DND-41 (cell line): ENCODE data around the gene USP34.

Experiments used
- CTCF ChIP-seq: IDR thresholded peaks from 2 replicates; pipeline ENCODE4 v1.5.1; 2012; ENCODE audit warnings: borderline replicate concordance, low read length, moderate library complexity, mild to moderate bottlenecking; ENCODE audit not compliant: poor library complexity, severe bottlenecking; ENCODE audit errors: extremely low read depth
- EZH2 ChIP-seq: IDR thresholded peaks from 3 replicates; pipeline ENCODE4 v1.6.1; 2012; ENCODE audit warnings: borderline replicate concordance, low read depth, mild to moderate bottlenecking, moderate library complexity, low read length, inconsistent platforms; ENCODE audit not compliant: severe bottlenecking

GRCh38 chr2:61438670-61439069 lies 32.2 kb downstream of the USP34 start:
- TF ChIP-seq EZH2 (no peak), CTCF (no peak)
